Activated CD8-positive, alpha-beta memory T cell treated with anti-CD3 and anti-CD28 coated beads for 1 hour (primary cell): Measurements from ENCODE around the gene PTPRN2.
"Not testable (repeated sequence)": the region's sequence is repeated elsewhere in the genome, so short reads cannot be mapped to it uniquely, and the experiment has no call there.

Experiments used
- DNase-seq, 2 donors: peaks; one replicate each; pipeline ENCODE4 v3.0.0-alpha.2; 2020; ENCODE audit warnings: low read depth in 1 of 2; ENCODE audit errors: extremely low read depth in 1 of 2

Gene PTPRN2

DNA sequence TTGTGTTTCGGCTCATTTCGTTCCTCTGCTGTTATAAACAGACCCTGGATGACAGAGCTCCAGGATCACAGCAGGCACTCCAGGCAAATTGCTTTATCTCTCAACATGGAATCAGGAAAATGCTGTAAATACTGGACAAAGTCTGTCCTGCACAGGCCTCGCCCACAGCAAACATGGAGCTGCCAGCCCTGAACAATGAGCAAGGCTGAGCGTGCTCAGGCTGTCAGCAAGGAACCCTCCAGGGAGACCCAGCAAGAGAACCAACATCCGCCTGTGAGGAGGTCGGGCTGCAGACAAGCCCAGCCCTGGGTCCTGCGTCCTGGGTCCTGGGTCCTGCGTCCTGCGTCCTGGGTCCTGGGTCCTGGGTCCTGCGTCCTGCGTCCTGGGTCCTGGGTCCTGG, 180.8 kb downstream of the PTPRN2 start:
- no peak for DNase-seq

DNA sequence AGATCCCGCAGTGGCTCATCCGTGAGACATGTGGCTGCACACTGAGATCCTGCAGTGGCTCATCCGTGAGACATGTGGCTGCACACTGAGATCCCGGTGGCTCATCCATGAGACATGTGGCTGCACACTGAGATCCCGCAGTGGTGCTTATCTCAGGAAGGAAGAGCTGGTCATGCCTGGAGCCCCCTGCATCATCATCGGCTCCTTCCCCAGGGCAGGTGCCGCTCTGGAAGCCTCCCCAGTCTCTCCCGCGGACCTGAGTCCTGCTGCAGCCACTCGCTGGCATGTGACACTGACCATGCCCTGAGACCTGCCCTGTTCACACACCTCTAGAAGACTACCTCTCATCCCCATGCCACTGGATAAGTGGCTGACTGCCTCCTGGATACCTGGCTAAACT, 181.3 kb downstream of the PTPRN2 start:
- DNase-seq, result no peak

DNA sequence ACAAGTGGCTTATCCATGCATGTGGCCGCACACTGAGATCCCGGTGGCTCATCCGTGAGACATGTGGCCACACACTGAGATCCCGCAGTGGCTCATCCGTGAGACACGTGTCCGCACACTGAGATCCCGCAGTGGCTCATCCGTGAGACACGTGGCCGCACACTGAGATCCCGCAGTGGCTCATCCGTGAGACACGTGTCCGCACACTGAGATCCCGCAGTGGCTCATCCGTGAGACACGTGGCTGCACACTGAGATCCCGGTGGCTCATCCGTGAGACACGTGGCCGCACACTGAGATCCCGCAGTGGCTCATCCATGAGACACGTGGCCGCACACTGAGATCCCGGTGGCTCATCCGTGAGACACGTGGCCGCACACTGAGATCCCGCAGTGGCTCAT, 181.9 kb downstream of the PTPRN2 start:
- DNase-seq, result not testable (repeated sequence)

DNA sequence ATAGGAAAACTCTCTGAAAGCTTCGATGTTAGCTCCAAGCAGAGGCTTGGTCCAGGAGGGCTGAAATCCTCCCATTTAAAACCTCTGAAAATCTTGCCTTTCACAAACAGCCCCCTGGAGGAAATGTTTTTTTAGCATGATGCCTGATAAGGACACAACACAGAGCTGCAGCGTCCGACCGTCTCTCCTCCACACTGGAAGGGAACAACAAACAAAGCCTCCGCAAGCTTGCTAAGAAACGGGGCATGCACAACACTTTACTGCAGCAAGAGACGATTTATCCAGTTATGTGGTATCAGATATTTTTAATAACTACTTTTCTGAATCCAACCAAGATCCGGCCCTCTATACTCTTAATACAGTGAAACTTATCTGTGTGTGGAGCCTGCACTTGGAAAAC, 182.3 kb downstream of the PTPRN2 start:
- no peak for DNase-seq

DNA sequence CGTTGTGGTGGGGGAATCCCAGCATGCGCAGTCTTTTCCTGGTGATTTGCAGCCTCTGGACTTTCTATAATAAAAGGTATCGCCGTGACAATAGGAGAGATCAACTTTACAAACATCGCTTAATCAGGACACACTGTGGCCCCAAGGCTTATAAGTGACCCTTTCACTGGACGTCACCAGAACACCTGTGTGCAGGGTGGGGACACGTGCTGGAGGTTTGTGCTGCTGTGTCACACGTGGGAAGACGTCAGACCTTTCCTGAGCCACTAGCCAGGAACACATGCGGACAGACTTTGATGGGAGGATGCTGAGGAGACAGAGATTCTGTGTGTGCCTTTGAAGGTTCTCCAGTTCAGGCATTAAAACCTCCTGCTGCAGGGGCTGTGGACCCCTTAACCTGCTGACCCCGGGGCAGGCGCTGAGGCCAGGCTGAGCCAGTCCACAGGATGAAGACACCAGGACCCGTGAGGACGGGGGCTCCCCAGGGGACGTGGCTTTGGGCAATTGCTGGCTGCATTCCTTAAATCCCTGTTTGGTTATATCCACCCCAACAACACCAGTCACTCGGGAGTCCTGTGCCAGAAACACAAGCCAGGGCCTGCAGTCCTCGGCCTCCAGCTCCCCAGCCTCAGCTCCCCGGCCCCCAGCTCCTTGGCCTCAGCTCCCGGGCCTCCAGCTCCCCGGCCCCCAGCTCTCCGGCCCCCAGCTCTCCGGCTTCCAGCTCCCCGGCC, 183.4 kb downstream of the PTPRN2 start:
- DNase-seq, result no peak

DNA sequence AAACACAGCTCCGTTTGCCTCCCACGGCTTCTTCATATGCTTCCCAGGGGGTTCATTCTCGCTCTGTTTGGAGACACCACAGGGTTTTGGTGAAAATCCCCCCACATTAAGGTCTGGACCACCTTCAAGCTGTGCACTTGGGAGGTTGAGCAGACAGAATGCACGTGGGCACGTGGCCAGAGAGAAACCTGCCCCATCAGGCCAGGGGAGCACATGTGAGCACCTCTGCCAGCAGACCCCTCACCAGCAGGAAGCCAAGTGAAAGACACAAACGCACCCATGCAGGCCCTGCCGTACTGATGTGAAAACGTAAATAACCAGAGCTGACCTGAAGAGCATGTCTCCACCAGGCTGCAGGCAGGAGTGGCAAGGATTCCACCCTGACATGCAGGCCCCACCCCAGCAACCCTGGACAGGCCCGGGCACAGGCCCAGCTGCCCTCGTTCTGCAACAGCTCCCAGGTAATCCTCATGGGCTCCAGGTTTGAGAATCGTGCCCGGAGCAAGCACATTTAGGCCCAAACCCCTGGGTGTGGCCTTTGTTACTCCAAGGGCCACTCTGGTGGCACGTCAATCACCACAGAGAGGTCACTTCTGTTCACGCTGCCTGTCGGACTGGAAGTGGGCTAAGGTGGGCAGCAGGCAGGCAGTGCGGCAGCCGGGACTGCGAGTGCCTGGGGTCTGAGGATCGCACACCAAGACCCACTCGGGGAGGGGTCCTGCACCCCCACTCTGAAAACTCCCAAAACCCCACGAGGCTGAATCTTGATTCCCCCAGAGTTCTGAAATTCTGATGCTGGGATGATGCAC, 184.4 kb downstream of the PTPRN2 start:
- DNase-seq, result no peak

DNA sequence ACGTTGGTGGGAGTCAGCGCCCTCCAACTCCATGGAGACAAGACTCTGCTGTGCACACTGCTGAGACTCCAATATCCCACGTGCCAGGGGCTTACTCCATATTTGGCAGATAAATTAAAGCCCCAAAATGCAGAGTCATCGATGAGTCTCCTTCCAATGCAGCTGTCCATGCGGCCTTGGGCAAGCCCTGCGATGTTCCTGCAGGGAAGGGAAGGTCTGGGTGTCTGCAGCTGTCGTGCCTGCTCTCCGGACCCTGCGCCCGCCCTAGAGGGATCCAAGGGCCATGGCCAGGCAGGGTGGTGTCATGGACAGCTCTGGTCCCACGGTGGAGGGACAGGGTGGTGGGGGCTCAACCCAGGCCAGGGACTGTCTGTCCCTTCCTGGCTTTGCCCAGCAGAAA, 185.2 kb downstream of the PTPRN2 start:
- no peak for DNase-seq

DNA sequence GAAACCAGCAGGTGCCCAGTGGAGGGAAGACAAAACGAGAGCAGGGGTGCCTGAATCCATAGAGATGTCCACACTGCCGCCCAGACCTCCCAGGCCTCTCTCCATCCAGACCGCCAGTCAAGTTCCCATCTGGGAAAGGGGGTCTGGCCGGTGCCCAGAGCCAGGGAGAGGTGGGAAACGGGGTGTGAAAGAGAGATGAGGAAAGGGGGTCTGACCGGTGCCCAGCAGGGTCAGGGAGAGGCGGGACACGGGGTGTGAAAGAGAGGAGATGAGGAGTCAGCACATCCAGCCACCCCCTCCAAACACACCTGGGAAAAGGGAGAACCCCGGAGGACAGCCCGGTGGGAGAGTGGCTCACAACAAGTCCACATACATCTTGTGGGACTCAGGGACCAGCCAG, 185.8 kb downstream of the PTPRN2 start:
- no peak for DNase-seq

DNA sequence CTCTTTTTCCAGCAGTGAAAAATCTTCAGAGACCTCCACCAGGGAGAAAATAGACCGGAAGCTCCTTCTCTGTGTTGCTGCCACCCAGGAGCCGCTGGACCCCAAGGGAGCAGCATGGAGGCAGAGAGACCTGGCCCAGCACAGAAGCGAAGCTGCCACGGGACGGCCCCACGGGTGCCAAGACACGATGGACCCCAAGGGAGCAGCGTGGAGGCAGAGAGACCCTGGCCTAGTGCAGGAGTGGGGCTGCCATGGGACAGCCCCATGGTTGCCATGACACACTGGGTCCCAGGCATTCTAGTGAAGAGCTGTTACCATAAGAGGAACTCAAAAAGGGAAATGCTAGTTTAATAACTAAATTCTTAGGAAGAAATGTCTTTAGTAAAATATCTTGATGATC, 186.3 kb downstream of the PTPRN2 start:
- DNase-seq, result no peak

DNA sequence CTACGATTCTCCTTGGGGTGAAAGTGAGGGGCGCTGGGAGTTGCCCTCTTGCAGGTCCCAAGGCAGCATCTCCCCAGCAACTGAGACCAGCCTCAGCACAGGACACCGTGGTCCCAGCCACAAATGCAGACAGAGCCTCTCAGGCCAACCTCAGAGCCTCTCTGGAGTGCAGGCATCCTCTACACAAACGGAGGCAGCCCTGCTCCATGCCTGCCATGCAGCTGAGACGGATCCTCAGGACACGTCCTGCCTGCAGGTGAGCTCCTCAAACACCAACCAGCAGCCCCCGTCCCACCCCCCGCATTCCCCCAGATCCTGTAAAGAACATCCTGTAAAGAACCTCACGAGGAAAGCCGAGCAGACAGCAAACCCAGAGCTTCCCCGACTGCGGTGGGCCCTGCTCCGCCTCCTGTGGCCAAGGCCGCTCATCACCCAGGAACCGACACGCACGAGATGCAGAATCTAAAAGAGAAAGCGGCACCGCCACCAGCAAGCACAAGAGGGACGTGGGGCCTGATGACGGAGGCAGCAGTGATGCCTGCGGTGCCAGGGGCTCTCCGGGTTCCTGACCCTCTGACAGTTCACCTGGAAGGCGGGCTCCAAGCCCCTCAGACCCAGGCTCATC, 186.9 kb downstream of the PTPRN2 start:
- no peak for DNase-seq

DNA sequence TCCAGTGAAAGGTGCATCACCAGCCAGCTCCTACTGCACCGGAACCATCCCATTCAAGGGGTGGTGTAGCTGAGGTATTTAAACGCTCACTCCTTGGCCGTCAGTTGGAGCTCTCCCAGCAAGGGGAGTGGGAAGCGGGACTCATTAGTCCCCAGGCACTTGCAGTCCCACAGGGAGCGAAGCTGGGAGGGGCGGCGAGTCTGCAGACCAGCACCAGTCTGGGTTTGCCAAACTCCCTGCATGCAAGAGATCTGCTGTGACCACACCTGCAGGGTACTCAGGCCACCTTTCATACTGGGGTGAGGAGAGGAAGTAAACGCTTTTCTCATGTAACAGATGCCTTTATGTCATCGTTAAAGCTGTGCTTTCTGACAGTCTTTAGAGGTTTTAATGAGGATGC, 187.9 kb downstream of the PTPRN2 start:
- no peak for DNase-seq

DNA sequence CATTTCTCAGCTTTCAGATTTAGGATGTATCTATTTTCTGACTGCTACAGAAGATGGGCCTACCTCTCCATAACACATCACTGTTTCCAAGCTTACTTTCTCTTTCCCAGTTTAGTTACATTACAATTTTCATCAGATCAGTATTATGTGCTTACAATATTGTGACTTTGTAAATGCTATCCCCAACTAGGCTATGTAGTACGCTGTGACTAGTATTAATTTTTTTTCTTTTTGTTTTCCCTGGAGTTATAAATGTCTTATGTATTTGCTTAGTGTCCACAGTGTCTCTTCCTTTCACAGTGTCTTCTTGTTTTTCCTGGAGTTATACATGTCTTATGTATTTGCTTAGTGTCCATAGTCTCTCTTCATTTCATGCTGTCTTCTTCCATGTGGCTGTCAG, 188.9 kb downstream of the PTPRN2 start:
- DNase-seq, result no peak

DNA sequence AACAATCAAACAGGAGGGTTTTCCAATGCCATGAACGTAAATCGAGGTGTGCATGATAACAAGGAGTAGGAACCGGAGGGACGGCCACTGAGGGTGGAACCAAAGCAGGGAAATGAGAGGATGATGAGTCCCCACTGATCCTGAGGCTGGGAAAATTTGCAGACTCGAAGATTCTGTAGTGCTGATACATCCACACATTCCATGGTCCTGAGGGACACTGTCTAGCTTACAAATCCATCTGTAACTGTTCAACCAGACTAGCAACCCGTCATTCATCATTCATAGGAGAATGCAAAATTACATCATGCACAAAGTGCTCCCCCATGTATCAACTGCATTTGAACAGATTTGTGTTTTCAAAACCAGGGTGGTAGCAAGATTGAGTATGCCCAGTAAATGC, 189.7 kb downstream of the PTPRN2 start:
- DNase-seq, result no peak

DNA sequence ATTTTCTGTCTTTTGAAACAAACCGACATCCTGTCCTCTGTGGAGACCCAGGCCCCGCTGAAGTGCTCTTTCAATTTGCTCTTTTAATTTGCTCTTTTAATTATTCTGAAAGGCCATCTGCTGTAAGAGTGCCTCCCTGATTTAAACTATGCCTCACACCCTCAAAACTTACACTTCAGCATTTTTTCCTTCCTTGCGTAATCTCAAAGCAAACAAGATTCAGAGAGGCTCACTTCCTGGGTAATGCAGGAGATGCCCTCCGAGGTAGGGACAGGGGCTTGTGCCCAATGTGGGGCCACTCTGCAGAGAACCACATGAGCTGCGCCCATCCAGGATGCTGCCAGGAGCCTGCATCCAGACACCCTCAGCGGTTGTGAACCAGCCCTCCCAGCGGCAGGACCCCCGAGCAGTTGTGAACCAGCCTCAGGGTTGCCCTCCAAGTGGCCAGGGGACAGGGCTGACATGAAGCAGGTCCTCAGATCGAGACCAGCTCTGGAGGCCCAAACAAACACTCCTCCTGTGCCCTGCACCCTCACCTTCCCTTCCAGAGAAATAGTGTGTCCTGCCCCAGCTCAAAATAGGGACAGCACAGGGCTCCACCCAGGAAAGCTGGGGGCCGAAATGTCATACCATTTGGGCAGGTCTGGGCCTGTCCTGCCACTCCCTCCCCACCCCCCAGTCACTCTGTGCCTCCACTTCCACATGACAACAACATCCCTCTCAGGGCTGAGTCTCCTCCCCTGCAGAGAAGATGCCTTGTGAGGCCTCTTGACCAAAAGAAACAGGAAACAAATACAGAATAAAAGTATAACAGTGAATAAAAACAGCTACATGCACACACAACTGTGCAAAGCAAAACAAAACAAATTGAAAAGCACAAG, 190.4 kb downstream of the PTPRN2 start:
- no peak for DNase-seq

DNA sequence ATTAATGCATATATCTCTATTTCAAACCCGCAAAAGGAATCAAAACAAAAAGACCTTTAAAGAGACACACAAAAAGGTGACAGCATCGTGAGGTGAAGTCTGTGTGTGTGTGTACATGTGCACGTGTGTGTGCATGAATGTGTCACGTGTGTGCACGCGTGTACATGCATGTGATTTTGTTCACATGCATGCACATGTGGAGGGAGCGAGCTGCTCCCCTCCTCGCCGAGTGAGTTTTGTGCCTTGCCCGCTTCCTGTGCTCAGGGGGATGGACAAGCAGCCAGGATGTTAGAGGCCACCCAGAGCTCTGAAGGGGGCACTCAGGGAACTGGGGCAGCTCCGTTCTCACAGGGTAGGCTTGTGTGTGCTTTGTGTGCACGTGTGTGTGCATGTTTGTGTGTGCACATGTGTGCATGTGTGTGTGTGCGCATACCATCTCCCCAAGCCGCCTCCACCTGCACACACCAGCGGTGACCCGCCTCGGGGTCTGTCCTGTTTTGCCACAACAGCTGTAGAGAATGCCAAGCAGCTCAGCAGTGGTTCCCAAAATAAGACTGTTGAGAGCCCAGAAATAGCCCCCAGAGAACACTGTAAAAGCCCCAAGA, 191.2 kb downstream of the PTPRN2 start:
- DNase-seq, result no peak

DNA sequence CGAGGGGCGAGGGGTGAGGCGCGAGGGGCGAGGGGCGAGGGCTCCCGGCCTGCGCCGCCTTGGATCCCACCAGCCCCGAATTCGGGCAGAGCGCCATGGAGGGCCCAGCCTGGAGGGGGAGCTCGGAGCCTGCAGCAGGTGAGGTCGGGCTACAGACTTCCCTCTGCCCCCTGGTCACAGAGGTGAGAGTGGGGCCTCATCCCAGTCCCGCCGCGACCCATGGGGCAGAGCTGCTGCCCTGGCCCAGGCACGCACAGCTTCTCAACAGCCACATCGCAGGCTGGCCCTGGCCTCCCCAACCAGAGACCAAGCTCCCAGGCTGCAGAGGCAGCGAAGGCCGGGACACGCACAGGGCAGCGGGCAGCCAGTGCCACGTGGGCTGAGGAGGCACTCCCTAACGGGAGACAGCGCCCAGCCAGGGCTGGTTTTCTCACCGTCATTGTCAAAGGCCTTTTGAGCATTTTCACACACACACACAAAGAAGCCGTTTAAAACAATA, 191.8 kb downstream of the PTPRN2 start:
- no peak for DNase-seq

DNA sequence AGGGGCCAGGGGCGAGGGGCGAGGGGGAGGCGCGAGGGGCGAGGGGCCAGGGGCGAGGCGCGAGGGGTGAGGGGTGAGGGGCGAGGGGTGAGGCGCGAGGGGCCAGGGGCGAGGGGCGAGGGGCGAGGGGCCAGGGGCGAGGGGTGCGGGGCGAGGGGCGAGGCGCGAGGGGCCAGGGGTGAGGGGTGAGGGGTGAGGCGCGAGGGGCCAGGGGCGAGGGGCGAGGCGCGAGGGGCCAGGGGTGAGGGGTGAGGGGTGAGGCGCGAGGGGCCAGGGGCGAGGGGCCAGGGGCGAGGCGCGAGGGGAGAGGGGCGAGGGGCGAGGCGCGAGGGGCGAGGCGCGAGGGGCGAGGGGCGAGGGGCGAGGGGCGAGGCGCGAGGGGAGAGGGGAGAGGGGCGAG, 192.3 kb downstream of the PTPRN2 start:
- no peak for DNase-seq

DNA sequence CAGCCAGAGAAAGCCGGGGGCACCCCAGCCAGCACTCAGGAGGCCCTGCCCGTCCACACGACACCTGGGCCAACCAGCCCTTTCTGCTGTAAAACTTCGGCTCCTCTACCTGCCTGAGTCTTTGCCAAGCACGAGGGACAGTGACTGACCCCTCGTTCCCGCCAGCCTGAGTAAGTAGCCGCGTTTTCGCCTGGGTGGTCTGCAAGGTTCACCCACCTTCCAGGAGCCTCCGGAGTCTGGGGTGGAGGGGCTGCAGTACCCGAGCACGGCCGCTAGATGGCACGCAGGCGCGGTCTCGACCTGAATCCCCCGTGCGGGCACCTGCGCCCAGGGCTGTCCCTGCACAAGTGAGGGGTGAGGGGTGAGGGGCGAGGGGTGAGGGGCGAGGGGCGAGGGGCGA, 192.7 kb downstream of the PTPRN2 start:
- peak in 1 of 2 donors; percentile 17 for DNase-seq

DNA sequence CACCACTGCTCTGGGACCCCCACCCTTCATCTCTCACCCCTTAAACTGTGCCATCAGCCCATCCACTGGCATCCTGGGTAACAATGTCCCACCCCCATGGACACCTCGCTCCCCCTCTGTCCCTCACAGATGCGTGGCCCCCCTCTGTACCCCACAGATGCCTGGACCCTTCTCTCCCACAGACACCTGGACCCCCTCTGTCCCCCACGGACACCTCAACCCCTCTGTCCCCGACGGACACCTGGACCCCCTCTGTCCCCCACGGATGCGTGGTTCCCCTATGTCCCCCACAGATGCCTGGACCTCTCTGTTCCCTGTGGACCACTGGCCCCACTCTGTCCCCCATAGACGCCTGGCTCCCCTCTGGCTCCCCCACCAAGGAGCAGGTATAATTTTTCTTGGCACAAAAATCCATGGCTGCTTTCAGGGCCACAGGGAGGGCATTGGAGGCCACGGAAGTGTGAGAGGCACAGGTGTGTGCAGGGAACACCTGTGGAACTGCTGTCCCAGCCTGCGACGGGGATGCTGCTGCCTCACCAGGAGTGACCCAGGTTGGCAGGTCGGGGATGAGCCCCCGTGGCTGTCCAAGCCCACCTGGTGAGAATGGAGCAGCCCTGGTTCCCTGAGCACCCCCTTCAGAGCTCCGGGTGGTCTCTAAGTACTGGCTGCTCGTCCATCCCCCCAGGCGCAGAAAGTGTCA, 193.5 kb downstream of the PTPRN2 start:
- no peak for DNase-seq

DNA sequence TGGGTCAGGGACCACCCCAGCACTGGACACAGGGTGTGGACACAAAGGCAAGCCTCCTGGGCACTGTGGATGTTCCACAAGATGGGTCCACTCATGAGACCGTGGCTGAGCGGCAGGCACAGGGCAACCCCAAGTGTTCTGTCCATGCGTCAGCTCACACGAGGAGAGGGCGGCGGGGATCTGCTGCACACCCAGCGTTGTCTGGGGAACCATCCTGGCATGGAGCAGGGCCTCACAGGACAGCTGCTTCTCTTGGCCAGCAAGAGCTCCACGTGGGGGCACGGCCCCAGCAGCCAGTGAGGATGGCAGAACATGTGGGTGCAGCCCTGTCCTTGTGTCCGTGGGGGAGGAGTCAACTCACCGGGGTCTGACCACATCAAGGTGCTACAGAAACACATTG, 195.4 kb downstream of the PTPRN2 start:
- no peak for DNase-seq
